ENCODE data around the gene ADAM22.

The ADAM22 gene

GRCh38 chr7:88090240-88090639 lies 156.2 kb downstream of the ADAM22 start:
- no peak for TF ChIP-seq CTCF (IDR thresholded peaks at IDR 0.05; ENCODE audit: extremely low read depth, insufficient read depth, missing control alignments)
- no peak for DNase-seq (ENCODE audit: low spot score)
- in situ Hi-C loops (cut with MboI; ENCODE audit: low pct_unique_long_range_greater_than_20kb, low sequenced_read_pairs, unreplicated experiment): no loop called here

- no peak for TF ChIP-seq CTCF (IDR thresholded peaks at IDR 0.05; ENCODE audit: extremely low read depth, insufficient read depth, missing control alignments)
- in situ Hi-C loops (cut with MboI; ENCODE audit: low pct_unique_long_range_greater_than_20kb, low sequenced_read_pairs, unreplicated experiment): no loop called here
- DNase-seq (ENCODE audit: low spot score): no peak
Measured at GRCh38 chr7:88090671-88091070, 156.6 kb downstream of the ADAM22 start.

- TF ChIP-seq CTCF (IDR thresholded peaks at IDR 0.05; ENCODE audit: extremely low read depth, insufficient read depth, missing control alignments): no peak
- DNase-seq (ENCODE audit: low spot score): no peak
- in situ Hi-C loops (cut with MboI; ENCODE audit: low pct_unique_long_range_greater_than_20kb, low sequenced_read_pairs, unreplicated experiment): no loop called here
Measured at GRCh38 chr7:88091988-88092675, 158.1 kb downstream of the ADAM22 start.

- in situ Hi-C loops (cut with MboI; ENCODE audit: low pct_unique_long_range_greater_than_20kb, low sequenced_read_pairs, unreplicated experiment): no loop called here
- TF ChIP-seq CTCF (IDR thresholded peaks at IDR 0.05; ENCODE audit: extremely low read depth, insufficient read depth, missing control alignments): no peak
- DNase-seq (ENCODE audit: low spot score): no peak
Measured at GRCh38 chr7:88092676-88092999, 158.6 kb downstream of the ADAM22 start.

DNA sequence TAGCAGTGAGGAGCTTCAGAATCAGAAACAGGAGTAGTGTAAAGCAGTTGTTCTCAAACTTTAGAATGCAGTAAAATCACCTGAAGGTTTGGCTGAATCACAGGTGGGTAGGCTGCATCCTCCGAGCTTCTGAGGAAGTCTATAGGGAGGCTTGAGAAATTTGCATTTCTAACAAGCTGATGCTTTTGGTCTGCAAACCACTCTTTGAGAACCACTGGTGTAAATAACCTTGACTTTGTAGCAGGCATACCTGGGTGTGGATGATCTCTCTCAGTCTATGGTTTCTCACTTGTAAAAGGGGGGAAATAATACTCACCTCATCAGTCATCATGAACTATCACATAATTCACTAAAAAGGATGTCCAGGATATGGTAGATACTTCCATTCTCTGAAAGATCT lies 167.7 kb downstream of the ADAM22 start:
- in situ Hi-C loops (cut with MboI; ENCODE audit: low pct_unique_long_range_greater_than_20kb, low sequenced_read_pairs, unreplicated experiment): loop anchor here (25.0 kb wide), 3 partner anchors 214 to 789 kb away; partner anchors contain the start of genes DBF4 and SLC25A40
- DNase-seq (ENCODE audit: low spot score): no peak
- TF ChIP-seq CTCF (IDR thresholded peaks at IDR 0.05; ENCODE audit: extremely low read depth, insufficient read depth, missing control alignments): no peak

DNA sequence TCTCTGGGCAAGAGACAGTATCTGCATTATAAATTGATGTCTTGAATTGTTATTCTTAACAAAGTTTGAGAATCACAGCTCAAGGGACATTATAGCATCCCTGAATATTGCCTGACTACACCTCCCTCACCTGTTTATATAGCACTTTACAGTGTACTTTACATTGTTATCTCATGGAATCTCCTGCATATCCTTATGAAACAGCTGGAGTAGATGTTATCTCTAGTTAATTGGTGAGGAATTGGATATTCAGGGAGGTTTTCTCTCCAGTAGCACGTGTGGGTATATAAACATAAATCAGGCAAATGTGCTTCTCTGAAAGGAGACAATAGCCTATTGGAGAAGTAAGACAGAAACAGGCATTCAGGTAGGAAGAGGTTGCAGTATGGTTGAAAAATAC lies 168.6 kb downstream of the ADAM22 start:
- no peak for DNase-seq (ENCODE audit: low spot score)
- TF ChIP-seq CTCF (IDR thresholded peaks at IDR 0.05; ENCODE audit: extremely low read depth, insufficient read depth, missing control alignments): no peak
- in situ Hi-C loops (cut with MboI; ENCODE audit: low pct_unique_long_range_greater_than_20kb, low sequenced_read_pairs, unreplicated experiment): loop anchor here (25.0 kb wide), 3 partner anchors 215 to 790 kb away; partner anchors contain the start of genes DBF4 and SLC25A40
